ENCODE measurements around the gene INSR. TPM values are rescaled to one million over a fixed set of nuclear protein-coding genes. Genes with fewer than 3 reads are reported as not detected.

The INSR gene
- polyA plus RNA-seq, 1 of the 3 experiments (the other 2 are of a cell fraction): 3.6 TPM

DNA sequence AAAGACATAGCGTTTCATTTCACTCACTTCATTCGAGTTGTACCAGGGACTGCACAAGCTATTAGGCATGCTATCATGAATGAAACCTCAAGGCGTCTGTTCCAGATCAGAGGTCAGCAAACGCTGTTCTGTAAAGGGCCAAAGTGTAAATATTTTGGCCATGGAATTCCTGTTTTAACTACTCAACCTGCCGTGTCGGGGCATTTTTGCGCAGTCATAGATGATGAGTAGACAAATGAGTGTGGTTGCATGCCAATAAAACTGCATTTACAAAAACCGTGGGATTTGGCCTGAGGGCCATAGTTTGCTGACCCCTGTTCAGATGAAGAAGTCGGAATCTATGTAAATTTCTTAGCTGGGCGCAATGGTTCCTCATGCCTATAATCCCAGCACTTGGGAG lies 6.5 kb downstream of the INSR start:
- Histone ChIP-seq H3K27me3 (ENCODE audit: insufficient read depth) (no peaks in the 10 kb centered on the region), H3K9me2 (no peaks in the 10 kb centered on the region), H3K4me3 (ENCODE audit: low read depth in 2 of 2, low read length in 1 of 2) (no peak overlapping the region), H3F3A (replicated peaks; ENCODE audit: insufficient read depth) (no peaks in the 10 kb centered on the region), H3K4me1 (ENCODE audit: control insufficient read depth in 1 of 2, insufficient read depth in 2 of 2, low read depth in 1 of 2, low read length in 1 of 2) (peaks cover 0 to 5% of the 10 kb centered on the region in 2 experiments; a peak in 1 of 4 replicates), H3K79me2 (ENCODE audit: insufficient read depth) (no peaks in the 10 kb centered on the region), H2AFZ (ENCODE audit: low read depth) (no peak overlapping the region), H3K9ac (no peak overlapping the region), H3K27ac (ENCODE audit: low read depth in 2 of 2, low read length in 1 of 2) (no peak overlapping the region), H4K20me1 (ENCODE audit: insufficient read depth) (no peaks in the 10 kb centered on the region), H3K4me2 (no peak overlapping the region), H3K9me3 (no peaks in the 10 kb centered on the region), H3K36me3 (replicated peaks in 1 of 2; ENCODE audit: control insufficient read depth in 1 of 2, insufficient read depth in 2 of 2, low read length in 1 of 2) (no peaks in the 10 kb centered on the region)
- 91% methylated on average over 10 of the region's 10 CpGs for WGBS (ENCODE audit: low lambda C conversion rate)
- ChIA-PET CTCF (interaction anchor here (1.2 to 1.3 kb wide), 3 partner anchors 12 to 186 kb away, joined by 3 read pairs; no protein-coding TSS in a partner anchor), POLR2A (interaction anchor here (0.8 kb wide), 1 partner anchor 89 kb away, joined by 4 read pairs; no protein-coding TSS in a partner anchor)
- TF ChIP-seq RCOR1 (IDR thresholded peaks at IDR 0.05; ENCODE audit: low read length) (no peak), RXRA (IDR thresholded peaks at IDR 0.05; ENCODE audit: borderline replicate concordance, low read depth) (no peak), SIN3A (IDR thresholded peaks at IDR 0.05; ENCODE audit: borderline replicate concordance, low read depth, low read length) (no peak), ELF1 (IDR thresholded peaks at IDR 0.05) (no peak), RFX5 (IDR thresholded peaks at IDR 0.05; ENCODE audit: low read length) (no peak), GABPA (IDR thresholded peaks at IDR 0.05; ENCODE audit: low read depth) (no peak), EP300 (IDR thresholded peaks at IDR 0.05; ENCODE audit: borderline replicate concordance in 1 of 2, low read depth in 1 of 2, low read length in 1 of 2) (no peak), TCF12 (IDR thresholded peaks at IDR 0.05) (no peak), FOXM1 (IDR thresholded peaks at IDR 0.05; ENCODE audit: low read depth) (no peak)
- TF ChIP-seq, protein P1, sequence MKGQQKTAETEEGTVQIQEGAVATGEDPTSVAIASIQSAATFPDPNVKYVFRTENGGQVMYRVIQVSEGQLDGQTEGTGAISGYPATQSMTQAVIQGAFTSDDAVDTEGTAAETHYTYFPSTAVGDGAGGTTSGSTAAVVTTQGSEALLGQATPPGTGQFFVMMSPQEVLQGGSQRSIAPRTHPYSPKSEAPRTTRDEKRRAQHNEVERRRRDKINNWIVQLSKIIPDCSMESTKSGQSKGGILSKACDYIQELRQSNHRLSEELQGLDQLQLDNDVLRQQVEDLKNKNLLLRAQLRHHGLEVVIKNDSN (IDR thresholded peaks at IDR 0.05; ENCODE audit: borderline replicate concordance, low read depth): no peak
- TF ChIP-seq, protein P2, sequence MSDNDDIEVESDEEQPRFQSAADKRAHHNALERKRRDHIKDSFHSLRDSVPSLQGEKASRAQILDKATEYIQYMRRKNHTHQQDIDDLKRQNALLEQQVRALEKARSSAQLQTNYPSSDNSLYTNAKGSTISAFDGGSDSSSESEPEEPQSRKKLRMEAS (IDR thresholded peaks at IDR 0.05; ENCODE audit: low read depth): no peak
- TF ChIP-seq, protein P3, sequence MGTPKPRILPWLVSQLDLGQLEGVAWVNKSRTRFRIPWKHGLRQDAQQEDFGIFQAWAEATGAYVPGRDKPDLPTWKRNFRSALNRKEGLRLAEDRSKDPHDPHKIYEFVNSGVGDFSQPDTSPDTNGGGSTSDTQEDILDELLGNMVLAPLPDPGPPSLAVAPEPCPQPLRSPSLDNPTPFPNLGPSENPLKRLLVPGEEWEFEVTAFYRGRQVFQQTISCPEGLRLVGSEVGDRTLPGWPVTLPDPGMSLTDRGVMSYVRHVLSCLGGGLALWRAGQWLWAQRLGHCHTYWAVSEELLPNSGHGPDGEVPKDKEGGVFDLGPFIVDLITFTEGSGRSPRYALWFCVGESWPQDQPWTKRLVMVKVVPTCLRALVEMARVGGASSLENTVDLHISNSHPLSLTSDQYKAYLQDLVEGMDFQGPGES (IDR thresholded peaks at IDR 0.05; ENCODE audit: low read depth, low read length): no peak
- TF ChIP-seq, protein P4, sequence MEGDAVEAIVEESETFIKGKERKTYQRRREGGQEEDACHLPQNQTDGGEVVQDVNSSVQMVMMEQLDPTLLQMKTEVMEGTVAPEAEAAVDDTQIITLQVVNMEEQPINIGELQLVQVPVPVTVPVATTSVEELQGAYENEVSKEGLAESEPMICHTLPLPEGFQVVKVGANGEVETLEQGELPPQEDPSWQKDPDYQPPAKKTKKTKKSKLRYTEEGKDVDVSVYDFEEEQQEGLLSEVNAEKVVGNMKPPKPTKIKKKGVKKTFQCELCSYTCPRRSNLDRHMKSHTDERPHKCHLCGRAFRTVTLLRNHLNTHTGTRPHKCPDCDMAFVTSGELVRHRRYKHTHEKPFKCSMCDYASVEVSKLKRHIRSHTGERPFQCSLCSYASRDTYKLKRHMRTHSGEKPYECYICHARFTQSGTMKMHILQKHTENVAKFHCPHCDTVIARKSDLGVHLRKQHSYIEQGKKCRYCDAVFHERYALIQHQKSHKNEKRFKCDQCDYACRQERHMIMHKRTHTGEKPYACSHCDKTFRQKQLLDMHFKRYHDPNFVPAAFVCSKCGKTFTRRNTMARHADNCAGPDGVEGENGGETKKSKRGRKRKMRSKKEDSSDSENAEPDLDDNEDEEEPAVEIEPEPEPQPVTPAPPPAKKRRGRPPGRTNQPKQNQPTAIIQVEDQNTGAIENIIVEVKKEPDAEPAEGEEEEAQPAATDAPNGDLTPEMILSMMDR (IDR thresholded peaks at IDR 0.05): no peak
- DNase-seq: no peak
